A673 (cell line): ENCODE results near the gene CLIC4. TPM values are rescaled to one million over a fixed set of nuclear protein-coding genes. Genes with fewer than 3 reads are reported as not detected.
"Not testable (repeated sequence)": the region's sequence is repeated elsewhere in the genome, so short reads cannot be mapped to it uniquely, and the experiment has no call there.

Experiments used
- BruUV-seq: library from RNA; stranded (reverse); fragments of 400-500 nt; replicated peaks from 2 replicates; lab custom pipeline; 2021; lab: Mats Ljungman, UMichigan
- CTCF ChIA-PET: fragments of 300-600 bp; sonication (Branson Sonifier 250); formaldehyde crosslinking; loops from one replicate; lab custom pipeline; 2022; ENCODE audit warnings: antibody characterized with exemption; lab: Charles Lee
- POLR2A ChIA-PET: fragments of 300-600 bp; sonication (Branson Sonifier 250); formaldehyde crosslinking; loops from one replicate; lab custom pipeline; 2022; ENCODE audit warnings: antibody characterized with exemption; ENCODE audit not compliant: low non-redundant PET; lab: Charles Lee
- DNase-seq: peaks from one replicate; pipeline ENCODE4 v3.0.0-alpha.2; 2015; ENCODE audit warnings: low spot score
- H3K27ac ChIP-seq: fragments of 200-600 bp; sonication (generic); 2 replicates; pipeline ENCODE4 v1.5.1; 2016; ENCODE audit warnings: mixed run types, low read depth, mild to moderate bottlenecking, mixed read lengths, antibody characterized with exemption, low read length; ENCODE audit not compliant: poor library complexity, severe bottlenecking
- H3K27me3 ChIP-seq: fragments of 200-600 bp; sonication (generic); replicated peaks from 2 replicates; pipeline ENCODE4 v1.6.1; 2017; ENCODE audit warnings: mixed run types, low read depth, mild to moderate bottlenecking, mixed read lengths, antibody characterized with exemption, low read length; ENCODE audit not compliant: insufficient read depth, poor library complexity
- H3K36me3 ChIP-seq: fragments of 200-600 bp; sonication (generic); 2 replicates; pipeline ENCODE4 v1.6.1; 2016; ENCODE audit warnings: mixed run types, mild to moderate bottlenecking, mixed read lengths, antibody characterized with exemption, low read length; ENCODE audit not compliant: insufficient read depth, poor library complexity, severe bottlenecking
- H3K4me1 ChIP-seq: fragments of 200-600 bp; sonication (generic); 2 replicates; pipeline ENCODE4 v1.6.1; 2017; ENCODE audit warnings: mixed run types, mild to moderate bottlenecking, mixed read lengths, antibody characterized with exemption, low read length; ENCODE audit not compliant: insufficient read depth, poor library complexity, severe bottlenecking
- H3K4me3 ChIP-seq: fragments of 200-600 bp; sonication (generic); 2 replicates; pipeline ENCODE4 v1.5.1; 2016; ENCODE audit warnings: low read depth, mixed run types, mild to moderate bottlenecking, mixed read lengths, low read length; ENCODE audit not compliant: poor library complexity, severe bottlenecking
- H3K9me3 ChIP-seq: fragments of 200-600 bp; sonication (generic); 2 replicates; pipeline ENCODE4 v1.6.1; 2016; ENCODE audit warnings: mixed run types, low read depth, mild to moderate bottlenecking, mixed read lengths, antibody characterized with exemption, low read length; ENCODE audit not compliant: poor library complexity, severe bottlenecking
- EZH2 ChIP-seq: fragments of 200-600 bp; sonication (generic); IDR thresholded peaks from 2 replicates; pipeline ENCODE4 v1.6.1; 2017; ENCODE audit warnings: borderline replicate concordance, low read depth, mild to moderate bottlenecking, mixed read lengths, antibody characterized with exemption, low read length; ENCODE audit not compliant: poor library complexity, severe bottlenecking
- intact Hi-C: fragments of 100-400 bp; cut with micrococcal nuclease; formaldehyde crosslinking; loops from one replicate; pipeline ENCODE4 v1.10.0; 2022; ENCODE audit not compliant: unreplicated experiment
- total RNA-seq: library from RNA; stranded (reverse); gene quantifications from 2 replicates; pipeline ENCODE4 v1.2.3, GENCODE V29; 2021
- TF ChIP-seq, protein P1 (sequence below): fragments of 300-800, 200-600 bp; sonication (generic); conservative IDR thresholded peaks from 2 replicates; pipeline ENCODE4 v1.5.1; 2017; ENCODE audit warnings: low read depth, mild to moderate bottlenecking, antibody characterized with exemption, low read length, moderate library complexity, mixed read lengths

Gene CLIC4
- total RNA-seq, 1 experiment from 2014 or later, result 207 TPM

- TF ChIP-seq EZH2, result no peak
- TF ChIP-seq, protein P1, sequence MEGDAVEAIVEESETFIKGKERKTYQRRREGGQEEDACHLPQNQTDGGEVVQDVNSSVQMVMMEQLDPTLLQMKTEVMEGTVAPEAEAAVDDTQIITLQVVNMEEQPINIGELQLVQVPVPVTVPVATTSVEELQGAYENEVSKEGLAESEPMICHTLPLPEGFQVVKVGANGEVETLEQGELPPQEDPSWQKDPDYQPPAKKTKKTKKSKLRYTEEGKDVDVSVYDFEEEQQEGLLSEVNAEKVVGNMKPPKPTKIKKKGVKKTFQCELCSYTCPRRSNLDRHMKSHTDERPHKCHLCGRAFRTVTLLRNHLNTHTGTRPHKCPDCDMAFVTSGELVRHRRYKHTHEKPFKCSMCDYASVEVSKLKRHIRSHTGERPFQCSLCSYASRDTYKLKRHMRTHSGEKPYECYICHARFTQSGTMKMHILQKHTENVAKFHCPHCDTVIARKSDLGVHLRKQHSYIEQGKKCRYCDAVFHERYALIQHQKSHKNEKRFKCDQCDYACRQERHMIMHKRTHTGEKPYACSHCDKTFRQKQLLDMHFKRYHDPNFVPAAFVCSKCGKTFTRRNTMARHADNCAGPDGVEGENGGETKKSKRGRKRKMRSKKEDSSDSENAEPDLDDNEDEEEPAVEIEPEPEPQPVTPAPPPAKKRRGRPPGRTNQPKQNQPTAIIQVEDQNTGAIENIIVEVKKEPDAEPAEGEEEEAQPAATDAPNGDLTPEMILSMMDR, result no peak
- H3K27me3 ChIP-seq, result no peaks in the 10 kb centered on the region
- intact Hi-C loops, result no loop called here
- no peaks in the 10 kb centered on the region for H3K4me1 ChIP-seq
- POLR2A ChIA-PET, result no interaction called here
- no TSS peak for BruUV-seq
- no peak for DNase-seq
- no peak overlapping the region for H3K4me3 ChIP-seq
- H3K27ac ChIP-seq, result no peak overlapping the region
- no peaks in the 10 kb centered on the region for H3K36me3 ChIP-seq
- CTCF ChIA-PET, result no interaction called here
- H3K9me3 ChIP-seq, result no peaks in the 10 kb centered on the region
These were observed 25.1 kb upstream of the CLIC4 start for GRCh38 chr1:24720152-24720551.

GRCh38 chr1:24721533-24721932, 23.7 kb upstream of the CLIC4 start:
- BruUV-seq, result no TSS peak
- no peaks in the 10 kb centered on the region for H3K9me3 ChIP-seq

GRCh38 chr1:24722073-24723035, 22.9 kb upstream of the CLIC4 start:
- intact Hi-C loops, BruUV-seq: not testable (repeated sequence)
- peak overlapping the region; percentile 40 for H3K27ac ChIP-seq

More at GRCh38 chr1:24721533-24721932, 23.7 kb upstream of the CLIC4 start:
- TF ChIP-seq, protein P1, result no peak
- no peak for TF ChIP-seq EZH2
- H3K27ac ChIP-seq, result no peak overlapping the region
- intact Hi-C loops, result no loop called here
- H3K27me3 ChIP-seq, result no peaks in the 10 kb centered on the region
- POLR2A ChIA-PET, result no interaction called here
- no peak overlapping the region for H3K4me3 ChIP-seq
- DNase-seq, result no peak
- CTCF ChIA-PET, result interaction anchor here (0.6 kb wide), 1 partner anchor 119 kb away, joined by 7 read pairs; no protein-coding TSS in a partner anchor
- no peaks in the 10 kb centered on the region for H3K36me3 ChIP-seq
- H3K4me1 ChIP-seq, result no peaks in the 10 kb centered on the region

More at GRCh38 chr1:24722073-24723035, 22.9 kb upstream of the CLIC4 start:
- H3K4me1 ChIP-seq, DNase-seq, H3K36me3 ChIP-seq, H3K27me3 ChIP-seq, H3K9me3 ChIP-seq, POLR2A ChIA-PET: not testable (repeated sequence)
- H3K4me3 ChIP-seq, result peak overlapping the region; percentile 14
- CTCF ChIA-PET, result interaction anchor here (0.6 to 0.7 kb wide), 4 partner anchors 17 to 210 kb away, joined by 4 to 7 read pairs (median 5); no protein-coding TSS in a partner anchor
